GM10266 (cell line): ENCODE measurements around the gene MAP2K3.
"Not testable (repeated sequence)": the region's sequence is repeated elsewhere in the genome, so short reads cannot be mapped to it uniquely, and the experiment has no call there.

ENCODE experiments used
- DNase-seq: peaks from one replicate; pipeline ENCODE4 v3.0.0; 2012; ENCODE audit errors: extremely low spot score
- CTCF ChIP-seq: IDR thresholded peaks from 2 replicates; pipeline ENCODE4 v1.5.1; 2012; ENCODE audit warnings: mild to moderate bottlenecking, low read depth; ENCODE audit not compliant: control insufficient read depth, insufficient read depth; ENCODE audit errors: missing control alignments

Gene MAP2K3

GRCh38 chr17:21318439-21318838 lies 33.9 kb downstream of the MAP2K3 start:
- DNase-seq, result no peak
- TF ChIP-seq CTCF, result no peak

GRCh38 chr17:21318856-21319255 lies 34.3 kb downstream of the MAP2K3 start:
- DNase-seq, result not testable (repeated sequence)

- not testable (repeated sequence) for DNase-seq
These were observed 34.7 kb downstream of the MAP2K3 start for GRCh38 chr17:21319256-21319655.

- not testable (repeated sequence) for DNase-seq
These were observed 35.3 kb downstream of the MAP2K3 start for GRCh38 chr17:21319686-21320375.

- DNase-seq, result not testable (repeated sequence)
These were observed 35.9 kb downstream of the MAP2K3 start for GRCh38 chr17:21320430-21320829.

GRCh38 chr17:21321061-21321460 lies 36.5 kb downstream of the MAP2K3 start:
- DNase-seq, result not testable (repeated sequence)

GRCh38 chr17:21321744-21322191 lies 37.3 kb downstream of the MAP2K3 start:
- not testable (repeated sequence) for DNase-seq

- not testable (repeated sequence) for DNase-seq
These were observed 39.0 kb downstream of the MAP2K3 start for GRCh38 chr17:21323257-21324111.

- DNase-seq, result not testable (repeated sequence)
These were observed 40.2 kb downstream of the MAP2K3 start for GRCh38 chr17:21324741-21325140.

- DNase-seq, result not testable (repeated sequence)
These were observed 43.4 kb downstream of the MAP2K3 start for GRCh38 chr17:21327921-21328320.

GRCh38 chr17:21328778-21329177 lies 44.3 kb downstream of the MAP2K3 start:
- DNase-seq, result not testable (repeated sequence)

GRCh38 chr17:21330436-21331160 lies 46.1 kb downstream of the MAP2K3 start:
- no peak for DNase-seq
- TF ChIP-seq CTCF, result no peak

GRCh38 chr17:21336541-21337294 lies 52.2 kb downstream of the MAP2K3 start:
- DNase-seq, result not testable (repeated sequence)

- not testable (repeated sequence) for DNase-seq
These were observed 53.6 kb downstream of the MAP2K3 start for GRCh38 chr17:21337981-21338625.
